ENCODE data around the gene IFRD1.

DNA sequence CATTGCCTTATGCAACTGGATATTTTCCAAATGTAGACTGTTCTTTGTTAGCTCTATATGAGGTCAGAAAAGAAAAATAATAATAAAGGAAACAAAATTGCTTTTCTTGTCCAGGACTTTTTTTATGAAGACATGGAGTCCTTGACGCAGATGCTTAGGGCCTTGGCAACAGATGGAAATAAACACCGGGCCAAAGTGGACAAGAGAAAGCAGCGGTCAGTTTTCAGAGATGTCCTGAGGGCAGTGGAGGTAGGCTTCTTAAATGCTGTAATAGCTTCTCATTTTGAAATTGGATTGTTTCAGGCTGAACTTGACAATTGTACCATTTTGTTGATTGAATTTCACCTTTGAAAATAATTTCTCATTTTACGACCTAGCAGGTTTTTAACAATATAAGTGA lies 17.6 kb downstream of the IFRD1 start:
- no peak for TF ChIP-seq GATA2 (IDR thresholded peaks at IDR 0.05; ENCODE audit: low read depth, low read length)
- TF ChIP-seq GATA3 (IDR thresholded peaks at IDR 0.05; ENCODE audit: low read depth, low read length), result no peak
